Neural cell (in vitro differentiated cells): Measurements from ENCODE around the gene ZFR. TPM values are rescaled to one million over a fixed set of nuclear protein-coding genes. Genes with fewer than 3 reads are reported as not detected.

ENCODE experiments used
- H2AFZ ChIP-seq: fragments of 200-600, 300-800 bp; sonication (generic), shearing (Covaris generic); 2 replicates; pipeline ENCODE4 v1.6.0; 2014; ENCODE audit warnings: low read depth, mild to moderate bottlenecking, antibody characterized with exemption, low read length, moderate library complexity
- H3F3A ChIP-seq: fragments of 200-600 bp; shearing (Covaris generic); 2 replicates; pipeline ENCODE4 v1.6.1; 2016; ENCODE audit warnings: mild to moderate bottlenecking, moderate library complexity, mixed read lengths, antibody characterized with exemption, low read length; ENCODE audit not compliant: insufficient read depth, poor library complexity, severe bottlenecking
- H3K27ac ChIP-seq: fragments of 200-600, 300-800 bp; sonication (generic), shearing (Covaris generic); 2 replicates; pipeline ENCODE4 v1.5.1; 2014; ENCODE audit warnings: mild to moderate bottlenecking, low read length, moderate library complexity
- H3K27me3 ChIP-seq: fragments of 300-800, 200-600 bp; sonication (generic), shearing (Covaris generic); 2 replicates; pipeline ENCODE4 v1.6.0; 2014; ENCODE audit warnings: mild to moderate bottlenecking, low read depth, low read length, moderate library complexity; ENCODE audit not compliant: insufficient read depth
- H3K36me3 ChIP-seq: fragments of 300-800, 200-600 bp; sonication (generic), shearing (Covaris generic); 2 replicates; pipeline ENCODE4 v1.5.1; 2014; ENCODE audit warnings: mild to moderate bottlenecking, antibody characterized with exemption, low read length, moderate library complexity; ENCODE audit not compliant: insufficient read depth
- H3K4me2 ChIP-seq: fragments of 300-800, 200-600 bp; sonication (generic), shearing (Covaris generic); 2 replicates; pipeline ENCODE4 v1.6.0; 2014; ENCODE audit warnings: mild to moderate bottlenecking, low read length
- H3K4me3 ChIP-seq: fragments of 300-800, 200-600 bp; sonication (generic), shearing (Covaris generic); 2 replicates; pipeline ENCODE4 v1.5.1; 2014; ENCODE audit warnings: mild to moderate bottlenecking, low read length, moderate library complexity
- H3K79me2 ChIP-seq: fragments of 200-600 bp; shearing (Covaris generic); replicated peaks from 2 replicates; pipeline ENCODE4 v1.6.0; 2014; ENCODE audit warnings: mild to moderate bottlenecking, low read length, moderate library complexity; ENCODE audit not compliant: insufficient read depth
- H3K9ac ChIP-seq: fragments of 300-800, 200-600 bp; sonication (generic), shearing (Covaris generic); 2 replicates; pipeline ENCODE4 v1.6.1; 2016; ENCODE audit warnings: mild to moderate bottlenecking, low read length, mixed read lengths
- H3K9me2 ChIP-seq: fragments of 200-600 bp; shearing (Covaris generic); 2 replicates; pipeline ENCODE4 v1.6.1; 2016; ENCODE audit warnings: mild to moderate bottlenecking, low read length, mixed read lengths; ENCODE audit not compliant: insufficient read depth
- H3K9me3 ChIP-seq: fragments of 200-600, 300-800 bp; sonication (generic), shearing (Covaris generic); 2 replicates; pipeline ENCODE4 v1.6.1; 2016; ENCODE audit warnings: mild to moderate bottlenecking, mixed run types, low read length, moderate library complexity, mixed read lengths
- H4K20me1 ChIP-seq: fragments of 200-600 bp; shearing (Covaris generic); 2 replicates; pipeline ENCODE4 v1.6.1; 2016; ENCODE audit warnings: mild to moderate bottlenecking, mixed run types; ENCODE audit not compliant: insufficient read depth
- CTCF ChIP-seq: fragments of 450-650 bp; IDR thresholded peaks from 2 replicates; pipeline ENCODE4 v1.5.1; 2014; ENCODE audit warnings: antibody characterized with exemption, mild to moderate bottlenecking, moderate library complexity; ENCODE audit not compliant: poor library complexity, severe bottlenecking
- EP300 ChIP-seq: fragments of 450-650 bp; conservative IDR thresholded peaks from 2 replicates; pipeline ENCODE4 v1.6.1; 2014; ENCODE audit warnings: antibody characterized with exemption, mild to moderate bottlenecking, moderate library complexity; ENCODE audit not compliant: poor library complexity, severe bottlenecking
- EZH2 ChIP-seq: fragments of 200-600, 300-800 bp; shearing (Covaris generic), sonication (generic); IDR thresholded peaks from 2 replicates; pipeline ENCODE4 v1.6.1; 2014; ENCODE audit warnings: antibody characterized with exemption, low read length, borderline replicate concordance, mild to moderate bottlenecking; ENCODE audit not compliant: insufficient read depth, poor library complexity, severe bottlenecking
- MXI1 ChIP-seq: fragments of 450-650 bp; conservative IDR thresholded peaks from 2 replicates; pipeline ENCODE4 v1.6.1; 2014; ENCODE audit warnings: antibody characterized with exemption, mild to moderate bottlenecking; ENCODE audit not compliant: poor library complexity, severe bottlenecking
- POLR2AphosphoS5 ChIP-seq: IDR thresholded peaks from 2 replicates; pipeline ENCODE4 v1.6.1; 2012
- RAD21 ChIP-seq: fragments of 450-650 bp; conservative IDR thresholded peaks from 2 replicates; pipeline ENCODE4 v1.6.1; 2014; ENCODE audit warnings: antibody characterized with exemption, mild to moderate bottlenecking, moderate library complexity
- REST ChIP-seq: IDR thresholded peaks from 2 replicates; pipeline ENCODE4 v1.6.1; 2012; ENCODE audit warnings: borderline replicate concordance
- SMC3 ChIP-seq: fragments of 450-650 bp; conservative IDR thresholded peaks from 2 replicates; pipeline ENCODE4 v1.6.1; 2014; ENCODE audit warnings: antibody characterized with exemption, mild to moderate bottlenecking, moderate library complexity; ENCODE audit not compliant: poor library complexity
- TAF1 ChIP-seq: IDR thresholded peaks from 2 replicates; pipeline ENCODE4 v1.6.1; 2012; ENCODE audit warnings: low read depth
- polyA plus RNA-seq: library from polyadenylated mRNA; depleted of rRNA; stranded (reverse); fragments of >200 nt; gene quantifications from 2 replicates; pipeline ENCODE4 v1.2.3, GENCODE V29; 2014

Gene ZFR
- polyA plus RNA-seq, 1 donor from 2014 or later, result 141 TPM

GRCh38 chr5:32311404-32312196 is 132.9 kb downstream of the ZFR start:
- Histone ChIP-seq H3K36me3 (no peaks in the 10 kb centered on the region), H4K20me1 (no peaks in the 10 kb centered on the region), H3K9me2 (no peaks in the 10 kb centered on the region), H3K27me3 (no peaks in the 10 kb centered on the region), H3K79me2 (peaks cover 44% of the 10 kb centered on the region), H3K4me2 (peak overlapping the region; percentile 98), H3K27ac (peak overlapping the region; percentile 92), H3K4me3 (peak overlapping the region; percentile 99), H2AFZ (peak overlapping the region; percentile 23), H3K9me3 (no peaks in the 10 kb centered on the region), H3K9ac (peak overlapping the region; percentile 92), H3F3A (no peaks in the 10 kb centered on the region)
- TF ChIP-seq CTCF, result no peak
- no peak for TF ChIP-seq POLR2AphosphoS5
- TF ChIP-seq RAD21, result no peak
- TF ChIP-seq REST, result no peak
- TF ChIP-seq SMC3, result no peak
- TF ChIP-seq EZH2, result no peak
- TF ChIP-seq MXI1, result no peak
- no peak for TF ChIP-seq EP300
- no peak for TF ChIP-seq TAF1

GRCh38 chr5:32309761-32310160 is 134.8 kb downstream of the ZFR start:
- no peak overlapping the region for H3K9ac ChIP-seq
- H3K9me2 ChIP-seq, result no peaks in the 10 kb centered on the region
- H3K36me3 ChIP-seq, result no peaks in the 10 kb centered on the region
- no peak overlapping the region for H2AFZ ChIP-seq
- no peak overlapping the region for H3K27ac ChIP-seq
- H3K27me3 ChIP-seq, result no peaks in the 10 kb centered on the region
- no peaks in the 10 kb centered on the region for H3K9me3 ChIP-seq
- H3K4me2 ChIP-seq, result no peak overlapping the region
- H3K4me3 ChIP-seq, result no peak overlapping the region
- TF ChIP-seq REST (no peak), RAD21 (no peak), TAF1 (no peak), SMC3 (no peak), POLR2AphosphoS5 (no peak), CTCF (no peak), EZH2 (no peak), EP300 (no peak), MXI1 (no peak)
- no peaks in the 10 kb centered on the region for H4K20me1 ChIP-seq
- H3F3A ChIP-seq, result no peaks in the 10 kb centered on the region
- peaks cover 59% of the 10 kb centered on the region for H3K79me2 ChIP-seq
